Omental fat pad (tissue), 4 donors: ENCODE results near the gene OPRD1. TPM values are rescaled to one million over a fixed set of nuclear protein-coding genes. Genes with fewer than 3 reads are reported as not detected.

Experiments used
- ATAC-seq: fragments of 150-250 bp; one replicate; pipeline ENCODE4 v1.9.1; 2016; ENCODE audit warnings: mild to moderate bottlenecking, moderate library complexity; ENCODE audit not compliant: low FRiP score
- DNase-seq: peaks from one replicate; pipeline ENCODE4 v3.0.0-alpha.2; 2019; ENCODE audit warnings: low spot score
- CTCF ChIP-seq, 3 donors: fragments of 450-650 bp; IDR thresholded peaks; one replicate each; pipeline ENCODE4 v1.5.1; 2016 to 2017; ENCODE audit warnings: antibody characterized with exemption in 3 of 3, mild to moderate bottlenecking in 3 of 3, moderate library complexity in 2 of 3
- total RNA-seq, 4 donors: library from RNA; depleted of rRNA; stranded (reverse); fragments of >200 nt; gene quantifications; one replicate each; pipeline ENCODE4 v1.1.0, GENCODE V29; 2016

Gene OPRD1
- total RNA-seq, 4 donors from 2014 or later, result not detected

GRCh38 chr1:28803051-28803450, 8.9 kb upstream of the OPRD1 start:
- DNase-seq, result no peak
- TF ChIP-seq CTCF (IDR thresholded peaks at IDR 0.05), result no peak
- no peak for ATAC-seq

- no peak for TF ChIP-seq CTCF (IDR thresholded peaks at IDR 0.05)
- ATAC-seq (no peak), DNase-seq (no peak)
Observed at GRCh38 chr1:28803662-28804061, 8.3 kb upstream of the OPRD1 start.

DNA sequence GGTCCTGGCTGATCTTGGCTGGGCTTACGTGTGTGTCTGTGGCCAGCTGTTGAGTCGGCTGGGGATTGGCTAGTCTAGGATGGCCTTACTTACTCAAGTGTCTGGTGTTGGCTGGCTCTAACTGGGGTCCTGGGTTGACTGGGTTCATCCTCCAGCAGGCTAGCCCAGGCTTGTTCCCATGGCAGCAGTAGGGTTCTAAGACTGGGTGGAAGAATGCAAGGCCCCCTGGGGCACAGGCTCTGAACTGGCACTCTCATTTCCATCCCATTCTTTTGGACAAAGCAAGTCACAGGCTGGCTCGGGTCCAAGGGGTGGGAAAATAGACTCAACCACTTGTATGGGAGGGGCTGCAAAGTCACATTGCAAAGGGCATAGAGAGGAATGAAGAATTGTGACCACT, 7.9 kb upstream of the OPRD1 start:
- DNase-seq (no peak), ATAC-seq (no peak)
- TF ChIP-seq CTCF (IDR thresholded peaks at IDR 0.05), result no peak

DNA sequence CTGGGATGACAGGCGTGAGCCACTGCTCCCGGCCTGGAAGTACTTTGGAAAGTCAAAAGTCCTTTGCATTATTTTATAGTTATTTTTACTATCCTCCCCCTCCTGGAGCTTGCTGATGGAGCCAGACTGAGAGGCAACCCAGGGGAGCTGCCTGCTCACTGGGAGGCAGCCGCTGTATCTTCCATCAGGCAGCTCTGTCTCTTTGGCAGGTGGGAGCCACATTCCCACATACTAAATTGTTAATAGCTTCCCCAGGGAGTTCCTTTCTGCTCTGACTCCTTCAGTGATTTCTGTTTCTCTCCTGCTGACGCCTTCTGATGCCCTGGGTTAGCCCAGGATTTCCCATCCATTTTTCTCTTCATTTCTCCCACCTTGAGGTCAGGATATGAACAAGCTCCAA, 4.9 kb upstream of the OPRD1 start:
- no peak for DNase-seq
- no peak for TF ChIP-seq CTCF (IDR thresholded peaks at IDR 0.05)
- no peak for ATAC-seq

DNA sequence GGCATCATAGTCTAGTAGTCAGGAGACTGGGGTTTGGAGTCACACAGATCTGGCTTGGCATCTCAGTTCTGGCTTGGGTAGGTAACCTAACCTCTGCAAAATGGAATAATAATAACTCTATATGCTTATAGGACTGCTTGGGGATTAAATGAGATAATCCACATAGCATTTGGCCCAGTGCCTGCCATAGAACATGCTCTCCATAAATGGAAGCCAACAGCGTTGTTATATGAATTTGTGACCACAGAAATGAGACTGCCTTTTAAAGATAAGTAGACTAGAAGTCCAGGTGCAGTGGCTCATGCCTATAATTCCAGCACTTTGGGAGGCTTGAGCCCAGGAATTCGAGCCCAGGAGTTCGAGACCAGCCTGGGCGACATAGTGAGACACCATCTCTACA, 4.0 kb upstream of the OPRD1 start:
- DNase-seq, result no peak
- no peak for TF ChIP-seq CTCF (IDR thresholded peaks at IDR 0.05)
- ATAC-seq, result no peak

- ATAC-seq (no peak), DNase-seq (no peak)
- no peak for TF ChIP-seq CTCF (IDR thresholded peaks at IDR 0.05)
Observed at GRCh38 chr1:28811369-28811765, 603 bp upstream of the OPRD1 start.

GRCh38 chr1:28812669-28813468, 899 bp downstream of the OPRD1 start:
- TF ChIP-seq CTCF (IDR thresholded peaks at IDR 0.05), result no peak
- ATAC-seq (no peak), DNase-seq (no peak)
